ENCODE measurements around the gene XRCC6.

DNA sequence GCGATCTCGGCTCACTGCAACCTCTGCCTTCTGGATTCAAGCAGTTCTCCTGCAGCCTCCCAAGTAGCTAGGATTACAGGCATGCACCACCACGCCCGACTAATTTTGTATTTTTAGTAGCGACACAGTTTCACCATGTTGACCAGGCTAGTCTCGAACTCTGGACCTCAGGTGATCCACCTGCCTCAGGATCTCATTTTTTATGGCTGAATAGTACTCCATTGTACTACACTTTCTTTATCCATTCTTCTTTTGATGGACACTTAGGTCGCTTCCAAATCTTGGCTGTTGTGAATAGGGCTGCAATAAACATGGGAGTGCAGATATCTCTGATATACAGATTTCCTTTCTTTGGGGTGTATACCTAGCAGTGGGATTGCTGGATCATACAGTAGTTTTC, 20.8 kb downstream of the XRCC6 start:
- TF ChIP-seq, protein P1, sequence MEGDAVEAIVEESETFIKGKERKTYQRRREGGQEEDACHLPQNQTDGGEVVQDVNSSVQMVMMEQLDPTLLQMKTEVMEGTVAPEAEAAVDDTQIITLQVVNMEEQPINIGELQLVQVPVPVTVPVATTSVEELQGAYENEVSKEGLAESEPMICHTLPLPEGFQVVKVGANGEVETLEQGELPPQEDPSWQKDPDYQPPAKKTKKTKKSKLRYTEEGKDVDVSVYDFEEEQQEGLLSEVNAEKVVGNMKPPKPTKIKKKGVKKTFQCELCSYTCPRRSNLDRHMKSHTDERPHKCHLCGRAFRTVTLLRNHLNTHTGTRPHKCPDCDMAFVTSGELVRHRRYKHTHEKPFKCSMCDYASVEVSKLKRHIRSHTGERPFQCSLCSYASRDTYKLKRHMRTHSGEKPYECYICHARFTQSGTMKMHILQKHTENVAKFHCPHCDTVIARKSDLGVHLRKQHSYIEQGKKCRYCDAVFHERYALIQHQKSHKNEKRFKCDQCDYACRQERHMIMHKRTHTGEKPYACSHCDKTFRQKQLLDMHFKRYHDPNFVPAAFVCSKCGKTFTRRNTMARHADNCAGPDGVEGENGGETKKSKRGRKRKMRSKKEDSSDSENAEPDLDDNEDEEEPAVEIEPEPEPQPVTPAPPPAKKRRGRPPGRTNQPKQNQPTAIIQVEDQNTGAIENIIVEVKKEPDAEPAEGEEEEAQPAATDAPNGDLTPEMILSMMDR (IDR thresholded peaks at IDR 0.05) = no peak
- no peak for TF ChIP-seq EP300 (IDR thresholded peaks at IDR 0.05)
